Measurements from ENCODE around the gene UBALD2.

- TF ChIP-seq CTCF (conservative IDR thresholded peaks at IDR 0.05; ENCODE audit: low read depth, low read length) (no peak), NFE2L2 (IDR thresholded peaks at IDR 0.05; ENCODE audit: low read depth, low read length) (no peak), POLR2A (IDR thresholded peaks at IDR 0.05; ENCODE audit: low read depth, low read length) (no peak), MAFK (IDR thresholded peaks at IDR 0.05; ENCODE audit: low read depth, low read length) (no peak), RAD21 (IDR thresholded peaks at IDR 0.05; ENCODE audit: low read length) (no peak), ELK1 (IDR thresholded peaks at IDR 0.05; ENCODE audit: borderline replicate concordance, low read depth, low read length) (no peak)
Observed at GRCh38 chr17:76240461-76241203, 24.5 kb upstream of the UBALD2 start, which contains the start of gene RNF157.

Measured in IMR-90 (cell line).